ENCODE measurements around the gene KCTD2.
"Not testable (repeated sequence)": the region's sequence is repeated elsewhere in the genome, so short reads cannot be mapped to it uniquely, and the experiment has no call there.

Gene KCTD2

GRCh38 chr17:75064867-75065561, 18.0 kb downstream of the KCTD2 start:
- H3K27me3 ChIP-seq = no peaks in the 10 kb centered on the region

DNA sequence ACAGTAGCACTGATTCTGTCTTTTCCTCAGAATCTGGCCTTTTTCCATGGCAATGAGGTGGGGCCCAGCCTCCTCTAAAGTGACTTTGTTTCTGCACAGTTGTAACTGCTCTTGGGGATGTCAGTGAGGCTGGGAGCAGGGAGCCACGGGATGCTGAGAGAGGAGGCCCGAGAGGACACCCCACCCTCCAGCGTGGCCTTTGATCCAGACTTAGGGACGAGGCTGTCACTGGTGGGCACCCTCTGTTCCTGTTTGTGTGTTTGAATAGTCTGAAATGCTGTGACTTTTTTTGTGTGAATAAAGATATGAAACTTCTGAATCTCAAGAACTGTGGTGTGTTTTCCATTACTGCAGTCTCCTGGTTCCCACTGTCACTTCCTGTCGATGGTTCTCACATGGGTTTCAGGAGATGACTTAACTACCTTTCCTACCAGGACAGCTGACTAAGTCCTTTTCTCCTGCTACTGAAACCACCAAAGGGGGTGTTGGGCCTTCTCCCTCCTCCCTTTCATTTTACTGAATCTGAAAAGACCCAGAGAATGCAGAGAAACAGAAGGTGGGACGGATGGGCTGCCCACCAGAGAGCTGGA, 18.6 kb downstream of the KCTD2 start:
- H3K9me3 ChIP-seq = no peaks in the 10 kb centered on the region
- no peak for TF ChIP-seq CTCF (IDR thresholded peaks at IDR 0.05)
- intact Hi-C loops (cut with DNase I; ENCODE audit: low total_unique reads) = no loop called here
- no peak overlapping the region for H3K4me3 ChIP-seq
- no peak overlapping the region for H3K27ac ChIP-seq
- no peak for DNase-seq
- no peaks in the 10 kb centered on the region for H3K4me1 ChIP-seq
- peaks cover 19 to 53% (median 41%) of the 10 kb centered on the region in 3 donors for H3K36me3 ChIP-seq
- H3K27me3 ChIP-seq = no peaks in the 10 kb centered on the region

More at GRCh38 chr17:75064867-75065561, 18.0 kb downstream of the KCTD2 start:
- H3K4me1 ChIP-seq = peaks cover 0 to 5% (median under 1%) of the 10 kb centered on the region in 4 donors
- no peaks in the 10 kb centered on the region for H3K9me3 ChIP-seq
- intact Hi-C loops (cut with DNase I; ENCODE audit: low total_unique reads) = no loop called here
- no peak for DNase-seq
- H3K4me3 ChIP-seq = no peak overlapping the region
- no peak for TF ChIP-seq CTCF (IDR thresholded peaks at IDR 0.05)
- H3K27ac ChIP-seq = no peak overlapping the region
- H3K36me3 ChIP-seq = peaks cover 19 to 59% (median 46%) of the 10 kb centered on the region in 3 donors

- Histone ChIP-seq H3K36me3 (peaks cover 16 to 31% (median 21%) of the 10 kb centered on the region in 3 donors), H3K27ac (no peak overlapping the region), H3K4me3 (no peak overlapping the region), H3K4me1 (no peaks in the 10 kb centered on the region), H3K27me3 (no peaks in the 10 kb centered on the region), H3K9me3 (no peaks in the 10 kb centered on the region)
- DNase-seq = no peak
- intact Hi-C loops (cut with DNase I; ENCODE audit: low total_unique reads) = no loop called here
- TF ChIP-seq CTCF (IDR thresholded peaks at IDR 0.05) = no peak
Observed at GRCh38 chr17:75067856-75068255, 20.8 kb downstream of the KCTD2 start.

GRCh38 chr17:75068750-75069149, 21.7 kb downstream of the KCTD2 start:
- intact Hi-C loops (cut with DNase I; ENCODE audit: low total_unique reads) = no loop called here
- Histone ChIP-seq H3K9me3 (no peaks in the 10 kb centered on the region), H3K36me3 (peaks cover 7 to 22% (median 12%) of the 10 kb centered on the region in 3 donors), H3K27me3 (no peaks in the 10 kb centered on the region), H3K4me1 (no peaks in the 10 kb centered on the region), H3K27ac (no peak overlapping the region), H3K4me3 (no peak overlapping the region)
- no peak for TF ChIP-seq CTCF (IDR thresholded peaks at IDR 0.05)
- no peak for DNase-seq

DNA sequence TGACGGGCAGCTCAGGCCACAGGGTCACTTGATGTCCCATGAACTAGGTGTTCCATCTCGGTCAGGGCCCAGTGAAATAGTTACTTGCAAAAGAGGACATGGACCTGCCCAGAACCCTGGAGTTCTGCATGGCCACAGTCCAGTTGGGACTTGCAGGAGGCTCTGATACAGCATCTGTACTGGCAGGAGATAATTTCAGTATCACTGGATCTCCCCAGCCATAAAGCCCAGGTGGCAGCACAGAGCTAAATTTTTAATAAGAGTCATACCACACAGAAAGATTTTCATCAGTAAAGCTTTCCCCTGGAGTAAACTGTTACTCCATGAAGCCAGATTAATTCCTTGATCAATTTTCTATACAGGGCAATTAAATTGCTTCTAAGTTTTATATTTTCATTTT, 22.8 kb downstream of the KCTD2 start:
- TF ChIP-seq CTCF (IDR thresholded peaks at IDR 0.05) = no peak
- Histone ChIP-seq H3K4me3 (no peak overlapping the region), H3K36me3 (peaks cover 5 to 11% (median 6%) of the 10 kb centered on the region in 3 donors), H3K27me3 (no peaks in the 10 kb centered on the region), H3K27ac (no peak overlapping the region), H3K4me1 (no peaks in the 10 kb centered on the region), H3K9me3 (no peaks in the 10 kb centered on the region)
- intact Hi-C loops (cut with DNase I; ENCODE audit: low total_unique reads) = no loop called here
- DNase-seq = no peak

GRCh38 chr17:75071478-75072271, 24.6 kb downstream of the KCTD2 start:
- DNase-seq; H3K4me3 ChIP-seq; H3K27me3 ChIP-seq; intact Hi-C loops (cut with DNase I; ENCODE audit: low total_unique reads); H3K4me1 ChIP-seq; H3K27ac ChIP-seq; H3K36me3 ChIP-seq; H3K9me3 ChIP-seq: not testable (repeated sequence)

- peaks cover 0 to 12% (median 8%) of the 10 kb centered on the region in 4 donors for H3K4me1 ChIP-seq
- H3K36me3 ChIP-seq; H3K4me3 ChIP-seq; H3K9me3 ChIP-seq; H3K27me3 ChIP-seq; DNase-seq; intact Hi-C loops (cut with DNase I; ENCODE audit: low total_unique reads); H3K27ac ChIP-seq: not testable (repeated sequence)
Observed at GRCh38 chr17:75072909-75073308, 25.9 kb downstream of the KCTD2 start.

Measured in tibial artery (tissue), 4 donors.